HG03521 (cell line): ENCODE data around the gene CSNK1D.

ENCODE experiments used
- ATAC-seq: cut with Tn5 transposase; IDR thresholded peaks from one replicate; pipeline ENCODE4 v1.9.1; 2021; ENCODE audit warnings: mild to moderate bottlenecking, moderate library complexity; ENCODE audit not compliant: unreplicated experiment

The CSNK1D gene

DNA sequence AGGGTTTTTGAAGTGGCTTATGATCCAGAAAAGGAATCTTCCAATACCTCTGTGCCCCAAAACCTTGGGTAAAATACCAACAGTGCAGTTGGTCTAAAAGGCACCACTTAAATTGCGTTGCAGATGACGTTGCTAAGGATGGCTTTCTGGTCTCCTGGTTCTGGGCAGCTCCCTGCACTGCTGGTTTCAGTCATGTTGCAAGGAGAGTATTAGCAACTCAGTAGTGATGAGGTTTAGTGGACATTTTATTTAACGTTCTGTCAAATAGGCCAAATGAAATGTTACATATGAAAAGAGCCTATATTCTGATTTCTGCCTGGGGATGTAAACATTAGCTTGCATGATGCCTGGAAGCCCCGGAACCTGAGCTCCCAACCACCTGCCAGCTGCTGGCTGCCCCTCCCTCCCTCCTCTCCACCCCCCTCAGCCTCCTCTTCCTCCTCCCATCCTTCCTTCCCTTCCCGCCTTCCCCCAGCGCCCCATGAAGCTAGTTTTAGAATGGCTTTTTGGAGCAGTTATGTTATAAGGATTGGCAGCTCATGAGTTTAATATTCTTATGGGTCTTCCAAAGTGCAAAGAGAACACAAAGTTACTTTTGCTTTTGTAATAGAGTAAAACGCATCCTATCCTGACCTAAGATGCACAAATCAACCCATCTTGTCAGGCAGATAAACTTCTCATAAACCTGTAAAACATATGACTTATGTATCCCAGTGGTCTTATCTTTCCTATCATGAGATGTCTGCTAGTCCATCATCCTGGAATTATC is 23.2 kb upstream of the CSNK1D start:
- ATAC-seq, result no peak

DNA sequence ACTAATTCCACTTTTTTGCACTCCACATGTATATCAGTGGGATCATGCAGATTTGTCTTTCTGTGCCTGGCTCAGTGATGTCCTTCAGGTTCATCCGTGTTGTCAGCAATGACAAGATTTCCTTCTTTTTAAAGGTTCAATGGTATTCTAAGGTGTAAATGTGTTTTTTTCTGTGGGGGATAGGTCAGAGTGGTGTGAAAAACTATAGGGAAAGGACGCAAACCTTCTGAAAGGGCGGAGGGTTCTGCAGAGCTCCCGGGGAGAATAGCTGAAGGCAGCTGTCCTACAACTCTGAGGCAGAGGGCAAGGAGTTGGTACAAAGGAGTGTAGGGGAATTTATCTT is 21.9 kb upstream of the CSNK1D start:
- ATAC-seq, result no peak

DNA sequence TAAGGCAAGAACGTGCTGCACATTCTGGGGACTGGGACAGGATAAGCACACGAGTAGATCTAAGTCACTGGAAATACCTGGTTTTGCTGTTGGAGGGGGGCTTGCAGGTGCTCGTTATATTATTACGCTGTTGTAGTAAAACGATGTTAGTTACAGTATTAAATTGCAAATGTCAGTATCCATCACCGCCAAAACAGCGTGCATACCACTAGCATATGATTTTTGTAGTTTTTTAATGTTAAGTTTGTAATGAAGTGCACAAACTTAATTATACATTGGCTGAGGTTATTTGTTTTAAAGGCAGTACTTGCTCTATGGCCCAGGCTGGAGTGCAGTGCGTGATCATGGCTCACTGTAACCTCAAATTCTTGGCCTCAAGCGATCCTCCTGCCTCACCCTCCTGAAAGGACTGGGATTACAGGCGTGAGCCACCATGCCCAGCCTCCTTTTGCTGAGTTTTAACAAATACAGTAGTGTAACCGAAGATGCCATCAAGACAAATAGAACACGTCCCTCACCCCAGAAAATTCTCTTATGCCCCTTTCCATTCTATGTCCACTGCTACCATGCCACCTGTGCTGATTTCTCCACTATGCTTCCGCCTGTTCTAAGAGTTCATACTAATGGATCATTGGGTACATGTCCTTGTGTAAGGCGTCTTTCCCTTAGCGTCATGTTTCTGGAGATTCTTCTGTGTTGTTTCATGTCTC is 20.7 kb upstream of the CSNK1D start:
- ATAC-seq, result no peak

DNA sequence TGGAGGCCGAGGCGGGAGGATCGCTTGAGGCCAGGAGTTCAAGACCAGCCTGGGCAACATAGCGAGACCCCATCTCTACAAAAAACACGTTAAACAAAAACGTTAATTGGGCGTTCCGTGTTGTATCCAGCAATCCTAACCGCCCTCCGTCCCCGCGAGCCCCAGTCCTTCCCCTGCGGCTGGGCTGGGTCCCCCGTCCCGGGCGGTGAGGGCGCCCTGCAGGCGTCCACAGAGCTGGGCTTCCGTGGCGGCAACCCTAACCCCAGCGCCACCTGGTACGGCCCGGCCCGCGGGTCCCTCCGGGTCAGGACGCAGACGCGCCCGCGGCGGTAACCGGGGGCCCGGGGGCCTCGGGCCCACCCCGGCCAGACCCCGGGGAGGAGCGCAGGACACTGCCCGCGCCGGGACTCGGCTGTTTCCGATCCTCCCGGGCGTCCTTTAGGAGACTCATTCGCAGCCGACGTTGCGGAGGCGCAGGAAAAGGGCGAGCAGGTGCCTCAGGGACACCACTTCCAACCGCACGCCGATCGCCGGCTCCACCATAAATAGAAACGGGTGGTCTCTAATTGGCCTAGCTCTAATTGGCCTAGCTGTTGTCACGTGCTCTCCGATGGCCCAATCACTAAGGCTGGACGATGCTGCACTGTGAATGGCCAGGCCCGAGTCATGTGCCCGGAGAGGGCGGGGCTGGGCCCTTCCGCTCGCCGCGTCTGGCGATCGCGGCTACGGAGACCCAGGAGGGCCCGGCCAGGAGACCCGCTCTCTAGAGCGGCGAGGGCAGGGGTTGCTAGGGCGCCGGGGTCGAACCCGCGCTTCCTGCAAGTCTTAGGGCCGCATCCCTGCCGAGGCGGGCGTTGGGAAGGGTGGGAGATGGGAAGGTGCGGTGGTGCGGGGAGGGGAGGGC is 19.0 kb upstream of the CSNK1D start:
- ATAC-seq, result peak; percentile 96

DNA sequence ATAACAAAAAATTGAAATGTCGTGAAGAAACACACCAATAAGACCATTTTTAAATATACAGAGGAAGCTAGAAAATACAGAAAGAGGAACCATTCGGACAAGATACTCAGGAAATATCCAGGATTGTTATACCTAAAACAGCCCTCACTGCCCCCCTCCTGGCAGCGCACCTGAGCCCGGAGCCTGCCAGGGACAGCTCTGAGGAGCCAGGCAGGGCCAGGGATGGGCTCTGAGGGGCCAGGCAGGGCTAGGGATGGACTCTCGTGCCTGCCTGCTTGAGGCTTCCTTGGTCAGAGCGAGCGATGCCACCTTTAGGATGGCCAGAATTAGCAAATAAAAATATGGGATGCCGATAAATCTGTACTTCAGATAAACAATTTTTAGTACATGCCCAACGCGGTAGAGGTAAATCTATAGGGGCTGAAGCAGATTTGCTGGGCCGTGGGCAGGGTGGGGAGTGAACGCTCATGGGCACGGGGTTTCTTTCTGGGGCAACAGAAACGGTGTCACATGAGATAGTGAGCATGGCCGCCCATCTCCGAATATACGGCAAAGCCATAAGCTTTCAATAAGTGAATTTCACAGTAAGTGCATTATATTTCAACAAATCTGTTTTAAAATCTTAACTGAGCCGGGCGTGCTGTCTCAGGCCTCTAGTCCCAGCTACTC is 18.2 kb upstream of the CSNK1D start:
- ATAC-seq, result no peak

DNA sequence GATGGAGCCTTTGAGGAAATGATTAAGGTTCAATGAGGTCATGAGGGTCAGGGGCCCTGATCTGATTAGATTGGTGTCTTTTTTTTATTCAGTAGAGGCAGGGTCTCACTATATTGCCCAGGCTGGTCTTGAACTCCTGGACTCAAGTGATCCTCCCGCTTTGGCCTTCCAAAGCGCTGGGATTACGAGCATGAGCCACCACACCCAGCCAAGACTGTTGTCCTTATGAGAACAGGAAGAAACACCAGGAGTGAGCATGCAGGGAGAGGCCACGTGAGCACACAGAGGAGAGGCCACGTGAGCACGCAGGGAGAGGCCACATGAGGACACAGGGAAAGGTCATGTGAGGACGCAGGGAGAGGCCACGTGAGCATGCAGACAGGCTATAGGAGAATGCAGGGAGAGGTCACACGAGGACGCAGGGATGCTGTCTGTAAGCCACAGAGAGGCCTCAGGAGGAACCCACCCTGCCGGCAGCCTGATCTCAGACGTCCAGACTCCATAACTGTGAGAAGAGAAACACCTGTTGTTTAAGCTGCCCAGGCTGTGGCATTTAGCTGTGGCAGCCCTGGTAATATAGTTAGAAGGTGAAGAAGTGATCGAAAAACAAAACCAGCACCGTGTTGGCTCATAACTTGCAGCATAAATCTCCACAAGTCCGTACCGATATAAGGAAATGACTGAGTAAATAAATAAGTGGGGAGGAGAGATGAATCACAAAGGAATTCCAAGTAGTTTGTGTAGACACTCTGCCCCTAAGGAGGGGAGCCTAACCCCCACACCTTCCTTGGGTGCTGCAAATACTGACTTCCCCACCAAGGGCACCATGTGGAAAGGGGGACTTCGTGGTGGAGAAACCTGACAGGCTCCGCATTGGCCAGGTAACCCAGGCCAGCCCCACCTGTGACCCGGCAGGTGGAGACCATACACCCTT is 14.6 kb upstream of the CSNK1D start:
- ATAC-seq, result no peak

DNA sequence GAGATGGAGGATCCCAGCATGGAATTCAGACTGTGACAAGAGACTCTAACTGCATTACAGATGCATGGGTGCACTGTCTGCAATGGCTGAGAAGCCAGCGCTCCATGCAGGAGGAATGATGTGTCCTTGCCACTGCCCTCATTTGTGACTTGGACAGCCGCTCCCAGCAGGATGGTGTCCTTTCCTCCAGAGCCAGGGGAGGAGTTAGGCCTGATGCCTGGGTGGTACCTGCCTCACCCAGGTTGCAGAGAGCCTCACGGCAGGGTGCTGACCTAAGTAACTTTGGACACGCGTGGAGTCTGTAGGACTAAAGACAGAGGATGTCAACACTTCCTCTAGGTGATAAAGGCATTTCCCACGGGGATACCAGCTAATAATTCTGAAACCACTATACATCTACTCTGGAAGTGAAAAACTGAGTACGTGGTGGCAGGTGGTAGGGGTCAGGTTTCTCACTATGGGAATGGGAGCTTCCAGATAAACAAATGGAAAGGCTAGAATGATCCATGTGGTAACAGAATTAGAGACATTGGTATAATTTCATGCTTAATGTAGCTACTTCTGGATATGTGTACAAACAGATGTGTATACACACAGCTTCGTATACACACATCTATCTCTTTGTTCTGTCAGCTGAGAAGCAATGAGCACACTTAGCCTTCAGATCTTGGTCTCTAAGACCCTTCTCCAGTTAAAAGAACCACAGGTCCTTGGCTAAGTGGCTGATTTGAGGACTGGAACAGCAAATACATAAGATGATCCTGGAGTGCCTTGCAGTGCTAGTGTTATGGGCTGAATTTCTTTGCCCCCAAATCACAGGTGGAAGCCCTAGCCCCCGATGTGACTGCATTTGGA is 13.7 kb upstream of the CSNK1D start:
- no peak for ATAC-seq

DNA sequence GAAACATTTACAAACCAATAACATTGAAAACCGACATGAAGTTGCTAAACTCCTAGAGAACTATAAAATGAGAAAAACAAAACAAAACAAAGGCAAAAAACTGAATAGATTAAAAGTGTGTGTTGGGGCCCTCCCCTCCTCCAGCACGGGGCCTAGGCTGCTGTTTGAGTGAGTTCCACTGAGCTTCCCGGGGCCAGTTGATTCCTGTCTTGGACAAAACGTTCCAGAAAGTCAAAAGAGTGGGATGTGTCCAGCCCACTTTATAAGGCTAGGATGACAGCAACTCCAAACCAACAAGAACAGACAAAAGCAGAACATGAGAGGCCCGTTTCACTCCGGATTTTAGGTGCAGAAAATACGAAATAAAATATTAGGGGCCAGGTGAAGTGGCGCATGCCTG is 11.6 kb upstream of the CSNK1D start:
- no peak for ATAC-seq

DNA sequence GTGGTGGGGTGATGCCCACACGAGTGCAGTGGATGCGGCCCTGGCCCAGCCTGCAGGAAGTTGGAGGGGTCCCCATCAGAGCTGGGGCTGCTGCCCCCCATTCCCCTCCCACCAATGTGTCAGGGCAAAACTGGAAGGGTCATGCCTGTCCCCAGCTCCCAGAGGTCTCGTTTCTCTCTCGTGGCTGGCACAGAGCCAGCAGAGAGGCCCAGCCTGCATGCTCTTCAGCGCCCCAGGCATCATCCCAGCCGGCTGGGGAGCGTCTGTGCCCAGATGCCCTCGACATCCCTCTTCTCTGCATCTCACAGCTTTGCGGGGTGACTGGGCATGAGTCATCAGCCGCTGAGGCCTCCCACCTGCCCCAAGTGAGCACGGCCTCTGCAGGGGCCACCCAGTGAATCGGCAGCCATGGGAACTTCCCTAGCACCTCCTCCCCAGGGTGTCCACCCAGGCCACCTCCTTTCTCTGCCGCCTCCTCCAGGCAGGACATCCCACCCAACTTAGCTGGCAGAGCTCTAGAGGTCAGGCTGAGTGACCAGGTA is 9.8 kb upstream of the CSNK1D start:
- no peak for ATAC-seq

DNA sequence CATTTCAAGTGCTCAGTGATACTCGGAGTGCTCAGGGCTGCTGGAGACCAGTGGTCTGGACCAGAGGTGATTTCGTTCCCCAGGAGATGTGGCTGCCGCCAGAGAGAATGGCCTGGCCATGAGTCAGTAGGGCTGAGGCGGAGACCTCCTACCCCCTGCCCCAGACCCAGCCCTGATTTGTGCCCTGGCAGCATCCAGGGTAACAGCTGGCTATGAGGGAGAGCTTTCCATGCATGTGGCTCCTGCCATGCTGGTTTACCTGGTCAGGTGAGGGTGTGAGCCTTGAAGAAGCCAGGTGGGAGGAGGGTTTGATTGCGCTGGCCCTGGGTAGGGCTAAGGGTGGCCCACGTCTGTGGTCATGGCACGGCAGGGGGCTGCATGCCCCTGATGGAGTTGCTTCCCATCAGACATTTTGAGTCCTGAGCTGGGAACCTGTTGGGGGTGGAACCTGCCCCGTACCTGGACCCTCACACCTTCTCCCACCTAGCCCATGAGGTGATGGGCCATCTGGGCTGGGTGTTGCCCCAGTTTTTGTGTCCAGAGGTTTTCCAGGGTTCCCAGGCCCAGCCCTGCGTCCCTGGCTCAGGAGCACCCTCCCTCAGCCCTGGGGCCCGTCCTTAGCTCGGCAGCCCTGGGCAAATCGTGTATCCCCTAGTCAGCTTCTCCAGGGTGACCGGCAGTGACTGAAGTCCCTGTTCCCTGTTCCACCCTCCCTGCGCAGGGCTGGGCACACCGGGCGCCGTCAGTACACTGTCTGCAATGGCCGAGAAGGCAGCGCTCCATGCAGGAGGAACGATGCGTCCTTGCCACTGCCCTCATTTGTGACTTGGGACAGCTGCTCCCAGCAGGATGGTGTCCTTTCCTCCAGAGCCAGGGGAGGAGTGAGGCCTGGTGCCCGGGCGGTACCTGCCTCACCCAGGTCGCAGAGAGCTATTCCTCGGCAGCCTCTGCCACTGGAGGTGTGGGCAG is 9.0 kb upstream of the CSNK1D start:
- no peak for ATAC-seq

DNA sequence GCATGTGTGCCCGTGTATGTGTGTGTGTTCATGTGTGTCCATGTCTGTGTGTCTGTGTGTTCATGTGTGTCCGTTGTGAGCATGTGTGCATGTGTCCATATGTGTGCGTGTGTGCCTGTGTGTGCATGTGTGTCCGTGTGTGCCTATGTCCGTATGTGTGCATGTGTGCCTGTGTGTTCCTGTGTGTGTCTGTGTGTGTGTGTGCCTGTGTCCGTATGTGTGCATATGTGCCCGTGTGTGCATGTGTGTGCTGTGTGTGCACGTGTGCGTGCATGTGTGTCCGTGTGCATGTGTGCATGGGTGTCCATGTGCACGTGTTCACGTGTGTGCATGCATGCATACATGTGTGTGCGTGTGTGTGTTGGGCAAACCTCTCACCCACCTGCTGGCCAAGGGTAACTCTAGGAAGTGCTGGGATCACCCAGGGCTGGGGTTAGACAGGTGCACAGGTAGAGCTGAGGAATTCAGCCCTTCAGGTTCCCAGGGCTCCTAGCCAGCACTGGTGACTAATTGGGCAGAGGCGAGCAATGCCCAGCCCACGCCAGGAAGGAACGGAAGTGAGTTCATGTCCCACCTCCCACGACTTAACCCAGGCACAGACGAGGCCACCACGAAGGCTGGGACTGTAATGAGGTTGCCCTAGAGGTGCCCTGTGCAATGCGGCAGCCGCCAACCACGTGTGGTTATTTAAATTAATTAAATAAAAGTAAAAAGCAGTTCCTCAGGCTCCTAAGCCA is 8.2 kb upstream of the CSNK1D start:
- no peak for ATAC-seq

DNA sequence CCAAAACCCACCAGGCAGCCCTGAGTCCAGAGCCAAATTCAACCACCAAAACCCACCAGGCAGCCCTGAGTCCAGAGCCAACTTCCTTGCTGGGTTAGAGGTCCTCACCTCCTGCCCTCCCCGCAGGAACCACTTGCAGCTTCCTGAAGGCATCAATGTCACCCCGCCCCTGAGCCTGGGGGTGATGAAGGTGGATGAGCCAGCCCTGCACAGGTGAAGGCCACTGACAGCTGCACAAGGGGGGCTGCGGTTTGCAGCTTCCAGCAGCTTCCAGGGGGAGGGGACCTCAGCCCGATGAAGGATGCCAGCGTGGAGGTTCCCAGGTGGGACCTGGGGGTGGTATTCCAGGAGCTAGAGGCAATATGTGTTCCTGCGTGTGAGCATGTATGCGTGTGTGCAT is 7.6 kb upstream of the CSNK1D start:
- ATAC-seq, result no peak

DNA sequence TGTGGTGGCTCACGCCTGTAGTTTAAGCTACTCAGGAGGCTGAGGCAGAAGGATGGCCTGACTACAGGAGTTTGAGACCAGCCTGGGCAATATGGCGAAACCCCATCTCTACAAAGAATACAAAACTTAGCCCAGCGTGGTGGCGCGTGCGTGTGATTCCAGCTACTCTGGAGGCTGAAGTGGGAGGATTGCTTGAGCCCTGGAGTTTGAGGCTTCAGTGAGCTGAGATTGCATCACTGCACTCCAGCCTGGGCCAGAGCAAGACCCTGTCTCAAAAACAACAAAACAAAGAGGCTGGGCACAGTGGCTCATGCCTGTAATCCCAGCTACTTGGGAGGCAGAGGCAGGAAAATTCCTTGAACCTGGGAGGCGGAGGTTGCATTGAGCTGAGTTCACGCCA is 7.0 kb upstream of the CSNK1D start:
- no peak for ATAC-seq

DNA sequence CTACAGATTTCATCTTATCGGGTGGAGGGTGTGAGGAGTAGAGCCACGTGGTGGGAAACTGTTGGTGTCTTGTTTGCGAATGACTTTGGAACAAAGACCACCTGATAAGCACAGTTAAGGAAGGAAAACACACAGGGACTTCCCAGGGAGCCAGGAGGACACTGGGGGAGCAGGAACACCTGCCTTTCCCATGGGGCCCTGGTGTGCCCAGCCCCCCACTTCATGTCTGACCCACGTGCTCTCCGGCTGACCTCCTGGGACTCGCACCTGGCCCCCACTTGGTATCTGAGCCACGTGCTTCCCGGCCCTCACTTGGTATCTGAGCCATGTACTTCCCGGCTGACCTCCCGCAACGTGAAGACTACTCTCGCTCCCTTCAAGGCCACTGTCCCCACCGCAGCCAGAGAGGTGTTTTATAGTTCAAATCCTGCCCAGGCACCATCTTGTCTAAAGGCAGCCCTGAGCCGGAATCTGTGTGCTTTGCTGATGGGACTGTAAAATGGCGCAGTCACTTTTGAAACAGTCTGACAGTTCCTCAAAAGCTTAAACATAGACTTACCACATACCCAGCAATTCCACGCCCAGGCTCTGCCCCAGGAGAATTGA is 5.4 kb upstream of the CSNK1D start:
- ATAC-seq, result no peak

DNA sequence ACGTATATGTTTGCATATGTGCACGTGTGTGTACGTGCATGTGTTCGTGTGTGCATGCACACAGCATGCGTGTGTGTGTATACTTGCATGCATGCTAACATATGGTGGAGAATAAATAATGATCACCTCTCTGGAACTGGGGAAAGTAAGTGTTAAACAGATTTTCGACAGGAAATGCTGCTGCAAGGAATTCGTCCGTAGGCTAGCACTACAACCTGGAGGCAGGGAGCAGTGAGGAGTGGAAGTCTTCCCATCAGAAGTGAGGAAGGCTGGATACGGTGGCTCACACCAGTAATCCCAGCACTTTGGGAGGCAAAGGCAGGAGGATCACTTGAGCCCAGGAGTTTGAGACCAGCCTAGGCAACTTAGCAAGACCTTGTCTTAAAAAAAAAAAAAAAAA is 4.8 kb upstream of the CSNK1D start:
- ATAC-seq, result no peak

DNA sequence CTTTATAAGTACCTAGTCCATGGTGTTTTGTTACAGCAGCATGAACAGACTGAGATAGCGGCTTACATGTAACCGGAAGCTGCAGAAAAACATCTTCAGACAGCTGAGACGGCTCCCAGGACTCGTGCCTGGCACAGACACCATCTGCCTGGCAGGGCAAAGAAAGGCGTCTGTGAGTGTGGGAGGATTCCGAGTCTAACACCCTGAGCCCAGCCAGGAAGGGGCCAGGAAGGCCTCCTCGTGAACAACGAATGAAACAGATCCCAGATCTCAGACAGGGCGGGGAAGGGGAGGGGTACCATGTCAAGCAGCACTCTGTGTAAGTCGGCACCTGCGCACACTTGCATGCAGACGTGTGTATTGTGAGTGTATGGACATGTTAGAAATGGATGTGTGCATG is 4.4 kb upstream of the CSNK1D start:
- no peak for ATAC-seq

DNA sequence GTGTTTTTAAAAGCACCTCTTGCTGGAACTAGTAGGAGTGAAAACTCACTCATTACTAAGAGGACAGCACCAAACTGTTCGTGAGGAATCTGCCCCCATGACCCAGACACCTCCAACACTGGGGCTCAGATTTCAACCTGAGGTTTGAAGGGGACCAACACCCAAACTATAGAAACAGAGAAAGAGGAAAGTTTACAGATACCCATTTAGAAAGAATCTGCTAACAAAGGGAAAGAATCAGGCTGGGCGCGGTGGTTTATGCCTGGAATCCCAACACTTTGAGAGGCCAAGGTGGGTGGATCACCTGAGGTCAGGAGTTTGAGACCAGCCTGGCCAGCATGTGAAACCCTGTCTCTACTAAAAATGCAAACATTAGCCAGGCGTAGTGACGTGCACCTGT is 3.4 kb upstream of the CSNK1D start:
- ATAC-seq, result no peak
